Liver (tissue), 9 donors: ENCODE measurements around the gene ACTL8. TPM values are rescaled to one million over a fixed set of nuclear protein-coding genes. Genes with fewer than 3 reads are reported as not detected.

ENCODE experiments used
- DNase-seq: peaks from one replicate; pipeline ENCODE4 v3.0.0-alpha.2; 2017; ENCODE audit warnings: low spot score
- H3K27ac ChIP-seq, 2 donors: one replicate each; pipeline ENCODE4 v1.7.0; 2013; ENCODE audit warnings: inconsistent platforms in 2 of 2, low read length in 2 of 2, control low read depth in 1 of 2, low read depth in 1 of 2, mild to moderate bottlenecking in 1 of 2
- H3K27me3 ChIP-seq, 4 donors: one replicate each; pipeline versions ENCODE4 v1.6.1 to v1.7.0; 2013; ENCODE audit warnings: low read length in 3 of 4, inconsistent platforms in 1 of 4, mild to moderate bottlenecking in 1 of 4, moderate library complexity in 1 of 4; ENCODE audit not compliant: control insufficient read depth in 4 of 4, insufficient read depth in 4 of 4
- H3K36me3 ChIP-seq, 4 donors: one replicate each; pipeline versions ENCODE4 v1.6.1 to v1.7.0; 2013; ENCODE audit warnings: low read length in 3 of 4, mild to moderate bottlenecking in 3 of 4, low read depth in 1 of 4, moderate library complexity in 1 of 4; ENCODE audit not compliant: control insufficient read depth in 4 of 4, insufficient read depth in 3 of 4
- H3K4me1 ChIP-seq, 4 donors: one replicate each; pipeline versions ENCODE4 v1.6.1 to v1.7.0; 2013; ENCODE audit warnings: low read length in 3 of 4, mild to moderate bottlenecking in 3 of 4, moderate library complexity in 1 of 4; ENCODE audit not compliant: control insufficient read depth in 4 of 4, insufficient read depth in 4 of 4
- H3K4me3 ChIP-seq, 3 donors: one replicate each; pipeline versions ENCODE4 v1.6.1 to v1.7.0; 2013; ENCODE audit warnings: low read length in 3 of 3, control low read depth in 1 of 3, low read depth in 1 of 3, mild to moderate bottlenecking in 1 of 3
- H3K9ac ChIP-seq, 2 donors: one replicate each; pipeline ENCODE4 v1.7.0; 2013; ENCODE audit warnings: low read length in 2 of 2, mild to moderate bottlenecking in 2 of 2, moderate library complexity in 2 of 2, control low read depth in 1 of 2, low read depth in 1 of 2
- H3K9me3 ChIP-seq, 4 donors: one replicate each; pipeline versions ENCODE4 v1.6.1 to v1.7.0; 2013; ENCODE audit warnings: low read length in 3 of 4; ENCODE audit not compliant: control insufficient read depth in 4 of 4
- ATF3 ChIP-seq: IDR thresholded peaks from 2 replicates; pipeline ENCODE4 v1.6.1; 2016; ENCODE audit warnings: antibody characterized with exemption
- CTCF ChIP-seq: fragments of 150-350 bp; IDR thresholded peaks from 2 replicates; pipeline ENCODE4 v1.5.1; 2017; ENCODE audit warnings: improper control_type of control experiment, low read depth, low read length; ENCODE audit not compliant: missing input control
- EGR1 ChIP-seq, 2 donors: IDR thresholded peaks; 2 replicates each; pipeline ENCODE4 v1.6.1; 2016 to 2018; ENCODE audit warnings: antibody characterized with exemption in 2 of 2, low read depth in 2 of 2
- FOXA1 ChIP-seq: IDR thresholded peaks from 2 replicates; pipeline ENCODE4 v1.6.1; 2016; ENCODE audit warnings: antibody characterized with exemption
- GABPA ChIP-seq, 2 donors: IDR thresholded peaks in 1 of 2; conservative IDR thresholded peaks in 1 of 2; 2 replicates each; pipeline ENCODE4 v1.6.1; 2016; ENCODE audit warnings: antibody characterized with exemption in 2 of 2, mild to moderate bottlenecking in 1 of 2, moderate library complexity in 1 of 2
- HNF4A ChIP-seq, 2 donors: conservative IDR thresholded peaks; 2 replicates each; pipeline ENCODE4 v1.6.1; 2016; ENCODE audit warnings: antibody characterized with exemption in 2 of 2, mild to moderate bottlenecking in 2 of 2
- HNF4G ChIP-seq: IDR thresholded peaks from 2 replicates; pipeline ENCODE4 v1.6.1; 2016; ENCODE audit warnings: antibody characterized with exemption
- JUND ChIP-seq, 2 donors: IDR thresholded peaks; 2 replicates each; pipeline ENCODE4 v1.6.1; 2016; ENCODE audit warnings: antibody characterized with exemption in 2 of 2
- MAX ChIP-seq: IDR thresholded peaks from 2 replicates; pipeline ENCODE4 v1.6.1; 2016; ENCODE audit warnings: antibody characterized with exemption
- NR2F2 ChIP-seq: IDR thresholded peaks from 2 replicates; pipeline ENCODE4 v1.6.1; 2016; ENCODE audit warnings: antibody characterized with exemption
- RAD21 ChIP-seq, 2 donors: IDR thresholded peaks; 2 replicates each; pipeline ENCODE4 v1.6.1; 2016; ENCODE audit warnings: antibody characterized with exemption in 2 of 2, mild to moderate bottlenecking in 2 of 2
- RXRA ChIP-seq, 2 donors: IDR thresholded peaks; 2 replicates each; pipeline ENCODE4 v1.6.1; 2017 to 2018; ENCODE audit warnings: antibody characterized with exemption in 2 of 2, mild to moderate bottlenecking in 1 of 2
- SP1 ChIP-seq: IDR thresholded peaks from 2 replicates; pipeline ENCODE4 v1.6.1; 2018; ENCODE audit warnings: antibody characterized with exemption, mild to moderate bottlenecking
- TAF1 ChIP-seq: conservative IDR thresholded peaks from 2 replicates; pipeline ENCODE4 v1.6.1; 2016; ENCODE audit warnings: antibody characterized with exemption, mild to moderate bottlenecking
- YY1 ChIP-seq: IDR thresholded peaks from 2 replicates; pipeline ENCODE4 v1.6.1; 2016; ENCODE audit warnings: antibody characterized with exemption, mild to moderate bottlenecking
- ZBTB33 ChIP-seq: IDR thresholded peaks from 2 replicates; pipeline ENCODE4 v1.6.1; 2016; ENCODE audit warnings: antibody characterized with exemption
- WGBS: extraction: QIAGEN DNeasy Blood & Tissue Kit; methylation state at CpG from one replicate; pipeline ENCODE4 v1.1.7; 2013; 5-methylcytosine and 5-hydroxymethylcytosine counted together
- polyA plus RNA-seq, 2 donors: library from polyadenylated mRNA; stranded (reverse) in 1 of 2; unstranded in 1 of 2; fragments of 200-250 nt in 1 of 2; fragments of >200 nt in 1 of 2; fragmentation: Nextera tagmentation in 1 of 2; extraction: Ambion mirVana in 1 of 2; gene quantifications; one replicate each; pipeline versions ENCODE4 v1.2.1 to v1.2.3, GENCODE V29; 2013 to 2015
- total RNA-seq, 2 donors: library from RNA; depleted of rRNA; stranded (reverse); fragments of >200 nt; gene quantifications; one replicate each; pipeline ENCODE4 v1.2.3, GENCODE V29; 2014
- TF ChIP-seq, protein P1 (sequence below): IDR thresholded peaks from 2 replicates; pipeline ENCODE4 v1.6.1; 2016; ENCODE audit warnings: antibody characterized with exemption, mild to moderate bottlenecking
- donor health status: healthy.
- donor health status: healthy.
- donor health status: healthy.
- donor health status: healthy.
- donor health status: healthy.

Gene ACTL8
- total and polyA plus RNA-seq, 4 donors: not detected

- WGBS: 78% methylated on average over 5 of the region's 5 CpGs
- no peak for DNase-seq
Observed at GRCh38 chr1:17857996-17858395, 102.9 kb downstream of the ACTL8 start.

More at GRCh38 chr1:17857996-17858395, 102.9 kb downstream of the ACTL8 start:
- Histone ChIP-seq H3K36me3 (no peaks in the 10 kb centered on the region), H3K27ac (no peak overlapping the region), H3K4me1 (no peaks in the 10 kb centered on the region), H3K9ac (no peak overlapping the region), H3K4me3 (no peak overlapping the region), H3K9me3 (no peaks in the 10 kb centered on the region), H3K27me3 (peaks cover 0 to 4% (median under 1%) of the 10 kb centered on the region in 4 donors)
- TF ChIP-seq ZBTB33 (no peak), ATF3 (no peak), GABPA (IDR thresholded peaks at IDR 0.05 in 1 of 2, conservative IDR thresholded peaks at IDR 0.05 in 1 of 2) (no peak), RAD21 (IDR thresholded peaks at IDR 0.05) (no peak), TAF1 (no peak), HNF4G (no peak), NR2F2 (no peak), EGR1 (IDR thresholded peaks at IDR 0.05; ENCODE audit: low read depth in 2 of 2) (no peak), JUND (IDR thresholded peaks at IDR 0.05) (no peak), SP1 (no peak), CTCF (no peak), YY1 (no peak), HNF4A (conservative IDR thresholded peaks at IDR 0.05) (no peak), MAX (no peak), FOXA1 (no peak), RXRA (IDR thresholded peaks at IDR 0.05) (no peak)
- TF ChIP-seq, protein P1, sequence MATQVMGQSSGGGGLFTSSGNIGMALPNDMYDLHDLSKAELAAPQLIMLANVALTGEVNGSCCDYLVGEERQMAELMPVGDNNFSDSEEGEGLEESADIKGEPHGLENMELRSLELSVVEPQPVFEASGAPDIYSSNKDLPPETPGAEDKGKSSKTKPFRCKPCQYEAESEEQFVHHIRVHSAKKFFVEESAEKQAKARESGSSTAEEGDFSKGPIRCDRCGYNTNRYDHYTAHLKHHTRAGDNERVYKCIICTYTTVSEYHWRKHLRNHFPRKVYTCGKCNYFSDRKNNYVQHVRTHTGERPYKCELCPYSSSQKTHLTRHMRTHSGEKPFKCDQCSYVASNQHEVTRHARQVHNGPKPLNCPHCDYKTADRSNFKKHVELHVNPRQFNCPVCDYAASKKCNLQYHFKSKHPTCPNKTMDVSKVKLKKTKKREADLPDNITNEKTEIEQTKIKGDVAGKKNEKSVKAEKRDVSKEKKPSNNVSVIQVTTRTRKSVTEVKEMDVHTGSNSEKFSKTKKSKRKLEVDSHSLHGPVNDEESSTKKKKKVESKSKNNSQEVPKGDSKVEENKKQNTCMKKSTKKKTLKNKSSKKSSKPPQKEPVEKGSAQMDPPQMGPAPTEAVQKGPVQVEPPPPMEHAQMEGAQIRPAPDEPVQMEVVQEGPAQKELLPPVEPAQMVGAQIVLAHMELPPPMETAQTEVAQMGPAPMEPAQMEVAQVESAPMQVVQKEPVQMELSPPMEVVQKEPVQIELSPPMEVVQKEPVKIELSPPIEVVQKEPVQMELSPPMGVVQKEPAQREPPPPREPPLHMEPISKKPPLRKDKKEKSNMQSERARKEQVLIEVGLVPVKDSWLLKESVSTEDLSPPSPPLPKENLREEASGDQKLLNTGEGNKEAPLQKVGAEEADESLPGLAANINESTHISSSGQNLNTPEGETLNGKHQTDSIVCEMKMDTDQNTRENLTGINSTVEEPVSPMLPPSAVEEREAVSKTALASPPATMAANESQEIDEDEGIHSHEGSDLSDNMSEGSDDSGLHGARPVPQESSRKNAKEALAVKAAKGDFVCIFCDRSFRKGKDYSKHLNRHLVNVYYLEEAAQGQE: no peak
